Activated CD8-positive, alpha-beta memory T cell treated with anti-CD3 and anti-CD28 coated beads, Interleukin-2, amount 50 U/mL, for 1 hour (primary cell): Measurements from ENCODE around the gene ANO2.

ENCODE experiments used
- DNase-seq: peaks from one replicate; pipeline ENCODE4 v3.0.0-alpha.2; 2020; ENCODE audit errors: extremely low read depth

Gene ANO2

DNA sequence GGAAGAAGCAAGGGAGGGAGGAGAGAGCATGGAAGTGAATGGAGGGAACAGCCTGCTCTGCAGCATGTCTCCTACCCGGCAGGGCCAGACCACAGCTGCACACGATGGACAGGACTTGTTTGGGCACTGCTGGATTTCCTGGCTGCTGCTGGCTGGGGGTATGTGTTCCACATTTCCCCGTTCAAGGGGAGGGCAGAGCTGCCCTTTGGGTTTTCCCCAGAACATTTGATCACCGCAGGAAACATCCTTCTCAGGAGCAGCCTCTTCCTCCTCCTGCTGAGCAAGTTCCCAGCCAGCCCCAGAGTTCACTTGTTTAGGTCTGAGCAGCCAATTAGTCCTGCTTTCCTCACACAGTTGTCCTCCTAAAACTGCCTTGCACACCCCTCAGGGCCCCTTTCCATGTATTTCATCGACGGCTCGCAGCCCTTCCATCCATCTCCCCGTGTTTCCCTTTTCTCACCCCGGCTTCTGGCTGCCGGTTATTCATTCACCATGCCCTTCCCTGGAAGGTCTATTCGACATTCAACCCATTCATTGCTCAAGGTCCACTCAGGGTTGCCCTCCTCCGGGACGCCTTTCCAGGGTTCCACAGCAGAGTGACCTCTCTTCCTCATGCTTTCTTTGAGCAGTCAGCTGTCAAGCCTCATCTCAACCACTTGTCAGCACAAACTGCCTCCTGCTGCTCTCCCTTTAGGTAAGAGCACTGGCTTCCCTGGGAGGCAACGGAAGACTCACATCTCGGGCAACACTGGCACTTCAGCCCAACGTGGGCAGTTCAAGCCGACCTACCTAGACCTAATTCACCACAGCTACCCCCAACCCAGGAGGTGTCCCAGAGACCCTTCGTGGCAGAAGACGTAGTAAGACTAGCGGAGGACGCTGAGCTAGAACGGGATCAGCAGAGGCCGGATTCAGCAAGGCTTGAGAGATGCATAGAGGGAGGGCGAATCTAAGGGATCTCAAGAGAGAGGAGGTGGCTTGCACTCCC is 20.1 kb upstream of the ANO2 start:
- DNase-seq: no peak

DNA sequence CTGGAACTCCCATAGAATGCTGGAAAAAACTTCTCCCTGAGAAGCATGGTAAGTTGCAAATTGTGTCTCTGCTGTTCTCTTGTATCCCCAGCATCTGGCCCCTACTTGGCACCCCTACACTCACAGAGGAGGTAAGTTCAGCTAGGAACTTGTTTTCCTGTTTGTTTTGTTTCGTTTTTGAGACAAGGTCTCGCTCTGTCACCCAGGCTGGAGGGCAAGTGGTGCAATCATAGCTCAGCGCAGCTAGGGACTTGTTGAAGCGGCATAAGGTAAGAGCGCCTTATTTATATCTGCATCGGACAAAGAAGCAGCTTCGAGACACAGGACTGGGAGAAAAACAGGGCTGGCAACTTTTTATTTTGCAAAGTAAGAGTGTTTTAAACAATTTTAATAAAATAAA is 18.5 kb upstream of the ANO2 start:
- no peak for DNase-seq

DNA sequence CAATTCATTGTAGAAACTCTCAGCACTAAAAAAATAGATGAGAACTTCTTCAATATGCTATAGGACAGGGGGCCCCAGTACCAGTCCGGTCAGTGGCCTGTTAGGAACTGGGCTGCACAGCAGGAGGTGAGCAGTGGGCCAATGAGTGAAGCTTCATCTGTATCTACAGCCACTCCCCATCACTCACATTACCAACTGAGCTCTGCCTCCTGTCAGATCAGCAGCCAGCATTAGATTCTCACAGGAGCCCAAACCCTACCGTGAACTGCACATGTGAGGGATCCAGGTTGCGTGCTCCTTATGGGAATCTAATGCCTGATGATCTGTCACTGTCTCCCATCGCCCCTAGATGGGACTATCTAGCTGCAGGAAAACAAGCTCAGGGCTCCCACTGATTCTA is 15.7 kb upstream of the ANO2 start:
- DNase-seq: no peak

DNA sequence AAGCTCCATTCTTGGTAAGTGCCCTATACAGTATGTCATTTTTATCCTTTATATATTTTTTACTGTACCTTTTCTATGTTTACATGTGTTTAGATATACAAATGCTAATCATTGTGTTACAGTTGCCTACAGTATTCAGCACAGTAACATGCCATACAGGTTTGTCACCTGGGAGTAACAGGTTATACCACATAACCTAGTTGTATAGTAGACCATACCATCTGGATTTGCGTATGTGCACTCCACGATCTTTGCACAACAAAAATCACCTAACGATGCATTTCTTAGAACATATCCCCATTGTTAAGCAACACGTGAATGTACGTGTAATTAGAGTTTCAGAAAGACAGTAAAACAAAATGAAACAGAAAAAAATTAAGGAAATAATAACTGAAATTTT is 11.9 kb upstream of the ANO2 start:
- DNase-seq: no peak

DNA sequence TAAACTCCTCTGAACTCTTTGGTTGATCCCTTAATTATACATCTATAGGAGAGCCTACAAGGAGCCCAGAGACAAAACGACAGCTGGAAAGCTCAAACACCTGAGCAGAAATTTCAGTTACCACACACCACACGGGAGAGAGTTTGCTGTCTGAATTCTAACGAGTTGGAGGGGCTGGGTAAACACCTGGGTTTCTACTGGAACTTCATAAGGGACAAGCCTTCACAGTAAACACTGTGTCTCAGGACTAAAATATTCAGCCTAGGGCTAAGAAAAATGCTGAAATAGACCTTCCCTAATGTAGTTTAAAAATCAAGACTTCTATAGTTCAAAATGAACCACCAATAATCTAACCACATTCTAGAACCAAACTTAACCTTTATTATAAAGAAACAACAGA is 9.6 kb upstream of the ANO2 start:
- DNase-seq: no peak

DNA sequence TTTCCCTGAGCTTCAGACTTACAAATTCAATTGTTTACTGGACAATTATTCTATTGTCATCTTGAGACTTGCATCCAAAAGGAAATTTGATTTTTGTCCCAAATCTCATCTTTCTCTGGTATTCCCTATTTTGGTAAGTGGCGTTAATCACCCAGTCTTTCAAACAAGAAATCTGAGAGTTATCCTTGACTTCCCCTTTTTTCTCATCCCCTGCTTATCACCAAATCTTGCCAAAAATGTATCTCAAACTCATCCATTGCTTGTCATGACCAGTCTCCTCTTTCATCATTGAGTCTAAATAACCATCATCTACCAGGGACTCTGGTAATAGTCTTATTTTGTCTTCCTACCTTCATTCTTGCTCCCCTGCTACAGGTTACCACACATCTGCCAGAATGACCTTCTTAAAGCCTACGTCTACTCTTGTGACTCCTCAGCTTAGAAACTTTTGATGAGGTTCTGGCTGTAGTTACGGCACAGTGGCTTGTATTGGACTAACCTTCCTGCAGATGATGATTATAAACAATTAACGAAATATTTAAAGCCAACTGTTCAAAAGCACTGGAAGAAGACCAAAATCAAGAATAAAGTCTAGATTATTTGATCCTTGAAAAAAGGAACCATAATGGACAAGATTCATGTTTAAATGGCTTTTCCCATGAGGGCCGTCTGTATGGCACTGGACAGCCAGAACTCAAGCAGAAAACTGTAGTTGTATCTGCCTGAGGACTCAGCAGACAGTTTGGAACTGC is 9.0 kb upstream of the ANO2 start:
- no peak for DNase-seq

DNA sequence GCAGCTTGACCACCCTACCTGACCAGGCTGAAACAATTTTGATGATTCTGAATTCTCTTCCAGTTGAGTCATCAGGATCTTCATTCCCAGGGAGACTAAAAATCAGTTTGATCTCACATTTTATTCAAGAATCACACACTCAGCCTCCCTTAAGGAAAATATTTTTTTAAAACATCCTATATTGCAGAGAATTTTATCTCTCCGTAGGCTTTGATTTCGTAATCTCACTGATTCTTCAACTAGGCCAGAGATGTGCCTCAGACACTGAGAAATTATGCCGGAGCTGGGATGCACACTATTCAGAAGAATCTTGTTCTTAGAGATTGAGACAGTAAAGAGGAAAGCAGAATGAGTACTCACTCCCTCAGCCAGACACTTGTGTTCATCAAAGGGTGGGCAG is 7.0 kb upstream of the ANO2 start:
- no peak for DNase-seq

DNA sequence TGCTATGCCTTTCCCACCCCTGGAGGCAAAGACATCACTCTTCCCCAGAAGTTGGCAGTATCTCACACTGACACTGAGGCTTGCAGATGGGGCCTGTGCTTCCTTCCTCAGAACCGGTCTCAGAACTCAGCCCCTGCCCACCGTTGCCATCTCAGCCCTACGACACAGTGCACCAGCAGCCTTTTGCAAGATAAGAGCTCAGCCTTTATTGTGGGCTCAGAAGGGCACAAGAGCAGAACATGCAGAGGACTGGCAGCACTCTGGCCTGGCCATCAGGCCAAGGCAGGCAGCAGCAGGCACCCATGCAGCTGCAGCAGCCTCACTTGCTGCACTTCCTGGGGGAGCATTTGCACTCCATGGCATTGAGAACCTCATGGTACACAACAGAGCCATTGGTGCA is 3.6 kb upstream of the ANO2 start:
- DNase-seq: no peak

DNA sequence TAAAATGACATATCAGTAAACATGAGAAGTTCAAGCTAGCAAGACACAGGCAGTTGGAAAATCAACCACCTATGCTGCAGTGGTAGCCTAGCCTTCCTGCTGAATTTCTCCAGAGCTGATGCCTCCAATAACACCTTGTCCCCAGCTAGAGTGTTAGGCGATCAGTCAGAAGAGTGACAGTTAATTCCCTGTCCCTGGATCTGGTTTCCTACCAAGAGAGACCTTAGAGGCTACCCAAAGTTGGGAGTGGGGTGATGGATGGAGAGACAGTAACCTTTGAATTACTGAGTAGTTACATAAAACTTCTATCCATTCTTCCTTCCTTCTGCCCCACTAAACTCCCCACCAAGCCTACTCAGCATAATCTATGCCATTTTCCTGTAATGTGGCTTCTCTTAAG is 1.9 kb upstream of the ANO2 start:
- no peak for DNase-seq

DNA sequence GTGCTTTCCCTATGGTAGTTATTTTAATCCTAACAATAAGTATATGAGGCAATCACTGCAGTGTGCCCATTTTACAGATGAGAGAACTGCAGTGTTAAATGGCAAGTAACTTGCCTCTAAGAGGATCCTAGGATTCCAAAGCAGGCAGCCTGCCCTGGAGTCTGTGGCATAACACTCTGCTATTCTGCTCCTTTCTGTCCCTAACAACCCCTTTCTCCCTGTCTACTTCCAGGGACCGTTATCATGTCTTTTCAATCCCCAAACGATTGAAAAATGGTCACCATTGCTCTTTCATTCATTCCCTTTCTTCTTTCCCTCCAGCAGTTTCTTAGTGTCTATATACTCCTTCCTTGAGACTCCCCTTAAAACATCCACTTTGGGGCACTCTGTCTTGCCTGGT is 1.3 kb upstream of the ANO2 start:
- no peak for DNase-seq

DNA sequence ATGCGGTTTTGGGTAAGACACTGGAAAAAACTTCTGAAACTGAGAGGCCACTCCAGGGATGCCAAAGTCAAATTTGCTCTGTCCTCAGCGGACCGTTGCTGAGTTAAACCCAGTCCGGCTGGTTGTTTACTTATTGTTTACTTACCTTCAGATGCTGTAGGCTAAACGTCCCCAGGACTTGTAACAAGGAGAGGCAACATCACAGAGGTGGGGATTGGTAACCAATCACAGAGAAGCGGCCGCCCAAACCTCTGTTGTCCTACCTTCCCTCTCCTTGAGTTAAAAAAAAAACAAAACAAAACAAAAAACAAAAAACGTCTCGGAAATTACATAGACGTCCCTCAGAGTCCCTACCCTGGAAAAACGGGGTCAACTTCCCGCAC is 380 bp downstream of the ANO2 start:
- no peak for DNase-seq

DNA sequence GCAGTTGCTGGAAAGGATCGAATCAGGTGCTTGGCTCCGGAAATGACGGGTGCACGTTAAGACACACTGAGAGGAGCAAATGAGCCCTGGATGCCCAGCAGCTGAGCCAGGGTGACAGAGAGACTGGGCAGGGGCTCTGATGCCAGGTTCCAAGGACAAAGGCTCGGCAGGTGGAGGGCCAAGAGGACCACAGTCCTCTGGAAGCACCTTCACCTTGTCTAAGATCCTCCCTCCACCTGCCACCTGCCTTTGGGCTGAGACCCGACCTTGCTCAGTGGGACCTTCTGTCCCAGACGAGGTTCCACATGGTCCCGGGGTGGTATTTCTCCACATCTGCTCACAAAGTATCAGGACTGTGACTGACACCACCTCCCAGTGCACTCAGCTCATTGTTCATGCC is 1.0 kb downstream of the ANO2 start:
- DNase-seq: no peak

DNA sequence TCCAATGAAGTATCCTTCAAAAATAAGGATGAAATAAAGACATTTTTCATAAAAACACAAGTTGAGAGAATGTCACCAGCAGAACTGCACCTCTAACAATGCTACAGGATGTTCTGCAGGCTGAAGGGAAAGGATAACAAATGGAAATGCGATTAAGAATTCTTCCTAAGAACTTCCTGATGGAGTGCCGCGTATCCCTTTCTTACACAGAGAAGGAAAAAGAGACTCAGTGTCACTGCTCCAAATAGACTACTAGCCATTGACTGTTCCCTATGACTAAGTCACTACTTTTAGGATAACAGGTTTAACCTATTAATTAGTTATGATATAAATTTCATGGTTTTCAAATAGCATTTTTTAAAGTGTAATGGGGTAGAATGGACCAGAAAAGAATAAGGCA is 3.2 kb downstream of the ANO2 start:
- DNase-seq: no peak

DNA sequence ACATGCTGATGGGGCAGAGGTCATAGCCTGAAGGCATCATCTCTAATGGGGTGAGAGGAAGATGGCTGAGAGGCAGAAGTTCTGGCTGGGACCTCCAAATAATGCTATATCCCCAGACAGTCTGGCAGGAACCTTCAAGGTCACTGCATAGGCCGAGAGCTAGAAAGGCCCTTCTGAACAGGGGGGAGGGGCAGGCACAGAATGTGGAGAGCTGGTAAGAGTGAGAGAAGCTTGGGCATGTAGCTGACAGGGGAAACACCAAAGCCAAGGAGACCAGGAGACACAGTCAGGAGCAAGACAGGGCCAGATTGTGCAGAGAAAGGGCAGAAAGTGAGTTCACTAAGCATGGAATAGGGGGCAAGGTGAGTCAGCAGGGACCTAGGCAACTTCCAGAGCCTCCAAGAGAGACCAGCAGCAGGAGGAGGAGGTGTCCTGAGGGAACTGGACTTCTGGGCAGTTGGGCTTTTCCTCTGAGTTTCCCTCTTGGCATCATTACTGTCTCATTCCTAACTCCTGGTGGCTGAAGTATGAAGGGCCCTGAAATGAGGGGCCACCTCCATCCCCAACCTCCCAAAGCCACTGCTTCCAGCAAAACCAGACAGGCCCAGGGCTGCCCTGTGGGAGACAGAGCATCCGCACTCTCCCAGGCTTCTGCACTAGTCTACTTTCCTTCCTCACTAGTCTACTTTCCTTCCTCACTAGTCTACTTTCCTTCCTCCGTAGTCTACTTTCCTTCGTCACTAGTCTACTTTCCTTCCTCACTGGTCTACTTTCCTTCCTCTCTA is 17.1 kb downstream of the ANO2 start:
- no peak for DNase-seq

DNA sequence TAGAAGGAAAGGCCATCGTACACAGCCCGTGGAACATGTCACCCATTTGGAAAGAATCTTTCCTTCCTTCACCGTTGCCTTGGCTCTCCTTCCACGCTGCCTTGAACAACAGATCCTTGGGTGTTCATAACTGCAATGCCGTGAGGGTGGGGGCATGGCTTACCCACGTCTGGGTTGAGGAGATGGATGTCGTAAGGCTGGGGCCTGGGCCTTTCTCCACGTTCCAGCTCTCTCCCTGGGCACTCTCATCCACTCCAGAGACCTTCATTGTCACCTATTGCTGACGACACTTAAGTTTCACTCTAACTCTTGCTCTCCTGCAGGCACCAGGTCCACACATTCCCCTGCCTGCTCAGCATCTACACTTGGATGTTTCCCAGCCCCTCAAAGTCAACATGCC is 19.4 kb downstream of the ANO2 start:
- no peak for DNase-seq

DNA sequence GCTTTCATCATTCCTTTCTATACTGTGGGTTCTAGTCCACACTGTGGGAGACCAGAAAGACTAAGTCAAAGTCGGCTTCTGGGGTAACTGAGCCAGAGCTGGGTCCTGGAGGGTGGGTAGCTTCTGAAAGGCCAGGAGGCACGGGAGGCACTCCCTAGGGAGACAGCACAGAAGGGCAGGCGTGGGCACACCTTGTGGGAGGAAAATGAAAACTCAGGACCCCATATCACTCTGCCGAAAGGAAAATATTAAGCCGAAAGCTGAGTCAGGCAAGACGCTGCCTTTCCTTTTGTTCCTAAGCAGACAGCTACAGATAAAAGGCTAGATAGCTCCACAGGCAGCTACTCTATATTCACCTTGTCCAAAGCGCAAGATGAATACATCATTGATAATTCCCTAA is 20.7 kb downstream of the ANO2 start:
- DNase-seq: no peak

DNA sequence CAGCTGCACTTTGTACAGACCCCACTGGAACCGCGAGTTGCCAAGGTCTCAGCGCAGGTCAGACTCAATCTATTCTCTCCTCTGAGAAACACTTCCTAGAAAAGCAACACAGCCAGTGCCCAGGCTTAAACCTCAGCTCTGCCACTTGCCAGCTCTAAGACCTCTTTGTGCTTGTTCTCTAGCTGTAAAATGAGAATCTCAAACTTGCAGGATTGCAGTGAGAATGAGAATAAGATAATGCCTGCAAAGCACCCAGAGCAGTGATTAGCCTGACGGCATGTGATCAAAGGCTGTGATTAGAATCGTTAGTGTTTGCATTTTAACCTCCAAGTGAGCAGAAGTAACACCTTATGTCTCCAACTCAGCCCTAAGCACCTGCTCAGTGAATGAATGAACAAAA is 21.3 kb downstream of the ANO2 start:
- DNase-seq: no peak

DNA sequence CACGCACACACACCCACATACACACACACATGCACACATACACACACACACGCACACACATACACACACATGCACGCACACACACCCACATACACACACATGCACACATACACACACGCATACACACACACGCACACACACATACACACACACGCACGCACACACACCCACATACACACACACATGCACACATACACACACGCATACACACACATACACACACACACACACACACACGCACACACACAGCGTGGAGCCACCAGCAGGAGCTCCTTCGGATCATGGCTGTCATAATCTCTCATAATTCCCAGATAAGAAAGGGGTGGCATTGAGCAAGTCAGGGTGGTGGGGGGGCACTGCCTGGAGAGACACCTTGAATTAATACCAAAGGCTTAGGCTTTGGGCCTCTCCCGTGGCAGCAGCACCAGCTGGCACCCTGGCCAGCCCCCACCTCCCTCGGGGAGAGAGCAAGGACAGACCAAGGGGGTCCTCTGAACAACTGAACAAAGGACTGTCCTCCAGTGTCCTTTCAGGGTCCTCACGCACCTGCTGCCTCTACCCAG is 21.9 kb downstream of the ANO2 start:
- DNase-seq: no peak

DNA sequence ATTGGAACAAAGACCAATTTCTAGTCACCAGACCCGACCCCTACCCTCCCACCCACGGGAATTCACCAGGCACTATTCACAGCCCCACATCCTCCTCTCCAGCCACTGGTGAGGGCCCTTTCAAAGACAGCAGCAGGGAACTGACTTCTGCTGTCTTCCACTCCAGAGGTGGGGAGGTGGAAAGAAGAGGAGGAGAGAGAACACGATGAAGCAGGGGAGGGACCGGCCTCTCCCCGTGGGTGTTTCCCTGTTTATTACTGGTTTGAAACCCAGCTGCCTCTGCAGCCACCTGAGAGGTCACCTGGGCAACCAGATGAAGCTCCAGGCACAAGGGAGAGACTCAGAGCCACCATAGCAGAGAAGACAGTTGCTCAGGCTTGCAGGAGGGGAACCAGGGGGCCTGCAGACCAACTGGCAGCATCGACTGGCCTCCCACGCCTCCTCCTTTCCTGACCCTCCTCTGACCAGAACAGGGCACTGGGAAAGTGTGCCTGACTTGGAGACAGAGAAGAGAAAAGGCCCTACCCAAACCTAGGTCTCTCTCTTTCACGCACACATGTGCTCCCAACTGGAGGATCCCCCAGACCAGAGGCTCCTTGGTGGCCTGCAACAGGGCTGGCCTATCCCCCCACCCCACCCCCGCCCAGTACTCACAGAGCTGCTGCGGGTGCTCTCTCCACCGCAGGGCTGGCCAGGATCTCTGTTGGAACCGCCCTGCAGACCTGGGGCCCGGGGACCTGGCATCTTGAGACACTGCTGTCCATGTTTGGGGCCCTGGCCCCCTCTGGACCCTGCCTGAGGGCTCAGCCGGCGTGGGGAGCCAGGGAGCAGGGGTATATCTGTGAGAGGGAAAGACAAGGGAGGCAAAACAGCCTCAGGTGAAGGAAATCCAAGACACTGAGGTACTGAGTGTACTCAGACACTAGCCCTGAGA is 22.8 kb downstream of the ANO2 start:
- no peak for DNase-seq

DNA sequence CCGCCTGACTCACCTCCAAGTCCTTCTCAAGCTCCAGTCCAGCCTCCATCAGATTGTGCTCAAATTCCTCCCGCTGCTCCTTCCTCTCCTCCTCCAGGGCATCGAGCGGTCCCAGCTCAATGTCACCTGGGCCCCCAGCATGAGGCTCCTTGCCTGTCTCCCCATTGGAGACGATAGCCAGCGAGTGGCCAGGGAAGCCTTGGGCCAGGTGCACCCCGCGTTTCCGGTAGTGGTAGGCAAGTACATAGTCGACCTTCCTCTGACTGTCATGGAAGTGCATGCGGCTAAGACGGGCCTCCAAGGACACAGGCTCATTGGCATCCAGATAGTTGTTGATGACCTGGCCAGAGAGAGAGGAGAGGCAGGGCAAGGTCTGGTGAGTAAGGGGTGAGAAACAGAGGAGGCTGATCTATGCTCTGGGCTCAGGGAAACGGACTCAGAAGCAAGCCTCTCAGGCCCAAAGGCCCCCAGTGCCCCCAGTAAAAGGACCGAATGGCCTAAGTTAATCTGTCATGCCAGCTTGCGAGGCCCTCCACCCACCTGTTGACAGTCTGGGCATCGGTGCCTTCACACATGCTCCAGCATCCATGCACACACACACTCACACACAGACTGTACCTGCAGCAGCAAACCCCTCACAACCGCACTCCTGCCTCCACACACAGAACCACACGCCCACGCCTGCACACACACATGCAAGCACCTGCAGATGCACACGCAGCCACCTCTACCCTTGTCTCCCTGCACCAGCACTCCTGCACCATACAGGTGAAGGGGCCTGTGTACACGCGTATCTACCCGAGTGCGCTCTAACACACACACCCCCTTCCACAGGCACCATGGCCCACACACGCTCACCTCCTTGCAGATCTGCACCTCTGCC is 23.8 kb downstream of the ANO2 start:
- DNase-seq: no peak
